ENCODE data around the gene OR2A5.

DNA sequence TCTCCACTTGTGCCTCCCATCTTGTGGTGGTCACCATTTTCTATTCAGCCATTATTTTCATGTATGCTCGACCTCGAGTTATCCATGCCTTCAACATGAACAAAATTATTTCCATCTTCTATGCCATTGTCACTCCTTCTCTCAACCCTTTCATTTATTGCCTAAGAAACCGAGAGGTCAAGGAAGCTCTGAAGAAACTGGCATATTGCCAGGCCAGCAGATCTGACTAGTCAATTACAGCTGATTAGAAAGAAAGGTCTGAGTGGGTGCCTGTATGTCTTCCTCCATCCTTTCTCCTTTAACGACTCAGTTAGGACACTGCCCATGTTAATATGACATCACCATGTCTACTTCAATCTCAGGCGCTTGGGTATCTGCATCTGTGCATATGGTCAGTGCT, 44.0 kb upstream of the OR2A5 start:
- TF ChIP-seq POLR2A (IDR thresholded peaks at IDR 0.05): no peak
- TF ChIP-seq, protein P1, sequence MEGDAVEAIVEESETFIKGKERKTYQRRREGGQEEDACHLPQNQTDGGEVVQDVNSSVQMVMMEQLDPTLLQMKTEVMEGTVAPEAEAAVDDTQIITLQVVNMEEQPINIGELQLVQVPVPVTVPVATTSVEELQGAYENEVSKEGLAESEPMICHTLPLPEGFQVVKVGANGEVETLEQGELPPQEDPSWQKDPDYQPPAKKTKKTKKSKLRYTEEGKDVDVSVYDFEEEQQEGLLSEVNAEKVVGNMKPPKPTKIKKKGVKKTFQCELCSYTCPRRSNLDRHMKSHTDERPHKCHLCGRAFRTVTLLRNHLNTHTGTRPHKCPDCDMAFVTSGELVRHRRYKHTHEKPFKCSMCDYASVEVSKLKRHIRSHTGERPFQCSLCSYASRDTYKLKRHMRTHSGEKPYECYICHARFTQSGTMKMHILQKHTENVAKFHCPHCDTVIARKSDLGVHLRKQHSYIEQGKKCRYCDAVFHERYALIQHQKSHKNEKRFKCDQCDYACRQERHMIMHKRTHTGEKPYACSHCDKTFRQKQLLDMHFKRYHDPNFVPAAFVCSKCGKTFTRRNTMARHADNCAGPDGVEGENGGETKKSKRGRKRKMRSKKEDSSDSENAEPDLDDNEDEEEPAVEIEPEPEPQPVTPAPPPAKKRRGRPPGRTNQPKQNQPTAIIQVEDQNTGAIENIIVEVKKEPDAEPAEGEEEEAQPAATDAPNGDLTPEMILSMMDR (IDR thresholded peaks at IDR 0.05): no peak
